Hypothalamus (tissue), 51 donors: ENCODE measurements around the gene FBXW8.
A peak's percentile ranks its signal among the peaks of the same experiment; 100 is the strongest.

ENCODE experiments used
- DNase-seq, 51 donors: peaks; one replicate each; lab custom pipeline; 2025; lab: John Stamatoyannopoulos, UW

The FBXW8 gene

DNA sequence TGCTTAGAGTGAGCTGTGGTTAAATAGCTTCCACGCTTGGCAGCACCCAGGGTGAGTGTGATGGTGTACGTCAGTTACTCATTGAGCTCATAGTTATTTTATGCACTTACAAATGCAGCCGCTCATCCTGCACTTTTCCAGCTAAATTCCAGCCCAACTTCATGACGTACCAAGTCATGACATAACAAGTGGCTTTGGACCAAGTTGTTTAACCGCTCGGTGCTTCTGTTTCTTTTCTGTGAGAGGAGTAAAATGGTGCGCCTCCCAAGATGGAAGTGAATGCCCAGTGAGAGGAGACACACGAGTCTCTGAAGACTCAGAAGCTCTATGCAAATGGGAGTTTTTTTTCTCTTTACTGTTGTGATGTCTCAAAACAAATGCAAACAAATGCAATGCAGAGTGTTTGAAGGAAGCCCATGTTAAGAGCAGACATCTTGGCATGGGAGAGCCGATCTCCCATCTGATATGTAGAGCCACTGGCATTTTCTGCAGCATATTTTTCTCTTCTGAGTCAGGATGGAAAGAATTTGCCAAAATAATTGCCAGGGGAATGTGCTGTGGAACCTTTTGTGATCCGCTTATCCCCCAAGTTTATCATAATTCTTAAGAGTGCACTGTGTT is 72.2 kb downstream of the FBXW8 start:
- DNase-seq, result no peak

DNA sequence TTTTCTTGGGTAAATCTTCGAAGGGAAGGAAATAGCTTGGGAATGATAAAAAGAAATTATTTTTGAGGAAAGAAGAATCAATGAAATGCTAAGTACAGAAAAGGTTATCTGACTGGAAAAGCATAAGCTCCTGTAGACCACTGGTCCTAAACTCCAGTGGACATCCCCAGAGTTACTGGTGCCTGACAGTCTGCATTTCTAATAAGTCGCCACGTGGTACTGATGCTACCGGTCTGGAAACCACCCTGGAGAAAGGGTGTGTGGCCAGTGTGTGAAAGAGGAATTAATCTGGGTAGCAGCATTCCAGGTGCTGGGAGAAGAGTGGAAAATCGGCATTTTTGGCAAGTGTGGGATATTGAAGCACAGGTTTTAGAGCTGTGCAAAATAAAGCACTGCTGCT is 73.3 kb downstream of the FBXW8 start:
- no peak for DNase-seq

DNA sequence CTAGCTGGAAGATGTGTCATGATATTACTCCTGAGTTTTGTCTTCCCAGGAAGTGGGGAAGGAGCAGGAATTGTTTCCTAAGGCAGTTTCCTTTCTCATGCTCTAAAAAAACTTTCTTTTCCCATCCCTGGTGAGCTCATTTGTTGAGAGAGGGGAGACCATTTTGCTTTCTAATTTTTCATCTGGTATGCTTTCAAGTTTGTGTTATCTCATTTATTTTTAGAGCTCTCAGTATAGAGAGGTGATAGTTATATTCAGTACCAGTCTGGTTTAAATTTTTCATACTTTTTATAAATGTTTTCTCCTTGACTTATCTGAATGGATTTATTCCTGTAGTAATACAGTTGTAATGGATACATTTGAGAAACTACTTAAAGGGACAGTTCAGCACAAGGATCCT is 79.6 kb downstream of the FBXW8 start:
- DNase-seq, result no peak

GRCh38 chr12:116990971-116991966 is 80.5 kb downstream of the FBXW8 start:
- no peak for DNase-seq

DNA sequence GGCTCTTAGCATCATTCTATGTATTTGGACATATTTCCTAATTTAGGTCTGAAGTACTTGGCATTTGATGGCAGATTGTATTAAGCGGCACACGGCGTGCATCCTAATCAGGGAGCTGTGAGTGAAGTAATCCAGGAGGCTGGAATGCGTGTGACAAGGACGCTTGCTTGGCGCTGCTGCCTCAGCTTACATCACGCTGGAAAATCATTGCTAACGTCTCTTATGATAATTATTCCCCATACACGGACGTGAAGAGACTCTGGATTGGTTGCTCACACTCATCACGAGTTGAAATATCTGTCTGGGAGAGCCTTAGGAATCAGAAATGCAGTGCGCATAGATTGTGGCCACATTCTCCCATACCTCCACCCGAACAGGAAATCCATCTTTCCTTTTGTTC is 85.3 kb downstream of the FBXW8 start:
- DNase-seq, result peak in 2 of 51 donors; percentile 11 to 17

DNA sequence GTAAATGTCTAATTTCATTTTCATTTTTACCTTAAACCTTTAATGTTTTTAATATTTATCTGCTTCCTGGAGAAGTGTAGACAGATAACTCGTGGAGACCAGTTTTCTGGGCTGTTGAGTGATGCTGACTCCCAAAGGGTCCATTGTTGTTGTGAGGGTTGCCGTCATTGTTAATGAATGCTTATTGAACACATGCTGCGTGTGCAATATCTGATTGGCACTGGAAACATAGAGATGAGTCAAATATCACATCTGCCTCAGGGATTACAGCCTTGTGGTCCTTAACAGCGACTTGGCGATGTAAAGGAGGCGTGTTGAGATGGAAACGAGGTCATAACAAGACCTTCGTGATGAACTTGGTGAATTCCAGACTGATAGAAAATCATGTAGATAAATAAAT is 85.9 kb downstream of the FBXW8 start:
- no peak for DNase-seq

DNA sequence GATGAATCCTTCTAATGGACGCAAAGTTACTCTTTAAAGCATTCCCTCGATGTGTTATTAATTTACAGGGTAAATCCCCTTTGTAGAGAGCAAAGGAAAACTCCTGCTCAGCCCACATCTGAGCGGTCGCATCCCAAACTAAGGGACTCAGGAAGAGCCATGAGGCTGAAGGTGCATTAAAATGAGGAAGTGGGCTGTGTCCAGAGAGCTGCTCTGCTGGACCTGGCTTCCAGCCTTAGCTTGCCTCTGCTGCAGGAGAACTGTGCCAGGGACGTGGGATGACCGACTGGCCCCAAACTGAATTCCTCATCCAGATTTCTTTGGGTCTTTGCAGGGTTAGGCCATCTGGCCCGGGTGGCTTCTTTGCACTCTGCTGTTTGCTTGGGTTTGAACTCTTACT is 88.3 kb downstream of the FBXW8 start:
- DNase-seq, result no peak

DNA sequence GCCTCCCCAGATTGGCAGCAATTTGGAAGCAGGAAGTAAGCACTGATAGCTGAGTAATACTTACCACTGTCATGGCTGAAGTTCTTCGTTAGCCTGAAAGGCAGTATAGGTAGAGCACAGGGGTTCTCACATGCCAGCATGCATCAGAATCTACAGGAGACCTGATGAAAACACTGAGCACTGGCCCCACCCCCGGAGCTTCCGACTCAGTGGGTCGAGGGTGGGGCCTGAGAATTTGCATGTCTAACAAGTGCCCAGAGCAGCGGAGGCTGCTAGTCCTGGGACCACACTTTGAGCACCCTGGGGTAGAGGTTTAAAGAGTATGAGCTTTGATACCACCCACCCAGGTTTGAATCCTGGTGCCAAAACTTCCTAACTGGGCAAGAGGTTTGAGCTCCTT is 89.6 kb downstream of the FBXW8 start:
- DNase-seq, result no peak

DNA sequence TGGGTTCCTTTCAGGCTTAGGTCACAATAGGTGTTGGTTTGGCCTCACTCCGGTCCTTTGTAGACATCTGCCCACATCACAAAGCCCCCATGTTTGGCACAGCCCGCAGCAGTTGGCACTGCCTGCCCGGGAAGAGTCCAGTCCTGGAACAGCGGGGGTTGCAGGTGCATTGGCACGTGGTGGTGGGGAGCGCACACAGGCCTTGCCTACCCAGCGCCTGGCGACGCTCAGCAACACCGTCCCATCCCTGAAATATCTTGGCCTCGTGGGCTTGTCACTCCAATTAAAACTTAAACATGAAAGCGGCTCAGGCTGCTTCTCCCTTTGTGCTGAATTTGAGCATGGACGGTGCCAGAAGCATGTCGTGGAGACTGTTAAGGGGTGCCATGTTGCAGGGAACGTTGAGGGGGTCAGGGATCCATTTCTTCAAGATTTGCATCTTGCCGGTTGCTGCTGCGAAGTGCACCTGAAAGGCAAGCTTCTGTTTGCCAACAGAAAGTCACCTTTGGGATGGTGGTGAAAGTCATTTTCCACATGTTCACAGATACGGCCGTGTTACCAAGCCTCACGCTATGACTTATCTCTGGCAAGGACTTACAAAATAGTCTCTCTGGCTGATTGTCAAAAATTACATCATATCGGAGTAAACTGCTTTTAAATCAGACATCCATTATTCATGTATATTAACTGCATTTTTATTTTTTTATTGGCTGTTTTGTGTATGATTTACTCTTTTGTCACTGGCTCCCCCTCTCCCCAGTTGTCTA is 91.5 kb downstream of the FBXW8 start:
- DNase-seq, result no peak

- DNase-seq, result no peak
Observed at GRCh38 chr12:117003883-117004404, 93.2 kb downstream of the FBXW8 start.

- DNase-seq, result no peak
Observed at GRCh38 chr12:117005417-117006046, 94.8 kb downstream of the FBXW8 start.

GRCh38 chr12:117006333-117006732 is 95.6 kb downstream of the FBXW8 start:
- no peak for DNase-seq

GRCh38 chr12:117007577-117007976 is 96.8 kb downstream of the FBXW8 start:
- no peak for DNase-seq

DNA sequence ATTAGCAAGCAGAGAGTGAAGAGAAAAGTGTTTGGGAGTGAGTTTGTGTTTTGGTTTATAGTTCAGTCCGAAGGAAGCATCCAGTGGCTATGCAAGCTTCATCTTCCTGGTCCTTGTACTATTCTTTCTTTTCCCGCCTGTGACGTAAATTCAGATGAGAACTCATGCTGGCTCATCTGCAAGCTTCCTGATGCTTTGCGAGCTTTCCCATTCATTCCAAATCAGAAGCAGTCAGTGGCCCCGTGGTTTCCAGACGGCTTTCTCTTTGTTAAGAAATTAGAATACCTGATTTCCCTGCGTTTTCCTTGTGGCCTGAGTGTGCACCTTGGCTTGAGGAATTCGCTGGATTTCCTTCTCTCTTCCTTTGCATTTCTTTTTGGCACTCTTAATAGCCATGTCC is 99.0 kb downstream of the FBXW8 start:
- no peak for DNase-seq

GRCh38 chr12:117010693-117011451 is 100.1 kb downstream of the FBXW8 start:
- DNase-seq, result no peak

DNA sequence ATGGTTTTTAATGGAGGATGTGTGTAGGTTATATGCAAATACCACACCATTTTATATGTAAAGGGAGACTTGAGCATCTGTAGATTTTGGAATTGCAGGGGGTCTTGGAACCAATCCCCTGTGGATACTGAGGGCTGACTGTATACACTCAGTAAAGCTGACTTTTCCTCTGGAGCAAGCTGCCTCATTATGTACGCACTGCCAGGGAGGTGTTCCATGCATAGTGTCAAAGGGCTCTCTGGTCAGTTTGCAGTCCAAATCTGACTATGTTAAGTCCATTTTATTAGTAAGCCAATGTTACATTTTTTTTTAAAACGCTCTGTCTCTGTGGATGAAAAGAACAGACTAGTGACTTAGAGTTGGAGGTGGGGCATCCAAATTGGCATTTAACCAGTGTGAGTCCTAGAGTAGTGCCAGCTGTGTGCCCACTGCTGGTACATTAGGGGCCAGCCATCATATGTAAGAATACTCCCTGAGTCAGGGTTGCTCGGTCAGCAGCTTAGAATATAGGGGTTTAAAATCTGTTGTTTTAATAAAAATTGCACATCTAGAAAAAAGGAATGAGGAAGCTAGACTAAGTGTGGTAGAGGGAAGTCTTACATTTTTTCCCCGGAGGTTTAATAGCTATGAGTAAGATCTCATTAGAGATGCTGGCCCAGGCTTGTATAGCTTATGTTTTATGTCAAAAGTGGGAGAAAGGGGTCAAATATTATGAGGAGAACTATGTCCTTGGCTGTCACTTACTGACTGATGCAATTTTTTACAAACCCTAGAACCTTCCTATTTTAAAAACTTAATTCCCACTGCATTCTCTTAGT is 101.4 kb downstream of the FBXW8 start:
- DNase-seq, result no peak

GRCh38 chr12:117013726-117014125 is 103.0 kb downstream of the FBXW8 start:
- no peak for DNase-seq

DNA sequence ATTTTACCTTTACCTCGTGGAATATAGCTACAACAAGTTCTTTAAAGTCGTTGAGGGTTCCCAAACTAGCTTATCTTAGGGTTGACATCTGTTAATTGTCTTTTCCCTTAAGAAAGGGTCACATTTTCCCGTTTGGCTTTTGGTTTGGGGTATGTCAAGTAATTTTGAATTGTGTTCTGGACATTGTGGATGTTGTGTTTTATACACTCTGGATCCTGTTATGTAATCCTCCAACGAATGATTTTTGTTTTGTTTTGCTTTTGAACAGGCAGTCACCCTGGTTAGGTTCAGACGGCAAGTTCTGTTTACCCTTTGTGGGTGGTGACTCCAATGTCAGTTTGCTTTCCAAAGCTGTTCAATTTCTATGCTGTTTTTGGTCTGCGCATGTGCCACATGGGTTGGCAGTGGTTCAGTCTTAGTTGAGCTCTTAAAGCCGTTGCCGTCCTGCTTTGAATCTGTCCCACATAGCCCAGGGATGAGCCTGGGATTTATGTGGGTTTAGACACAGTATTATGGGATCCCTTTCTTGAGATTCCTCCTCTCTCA is 103.7 kb downstream of the FBXW8 start:
- DNase-seq, result no peak

DNA sequence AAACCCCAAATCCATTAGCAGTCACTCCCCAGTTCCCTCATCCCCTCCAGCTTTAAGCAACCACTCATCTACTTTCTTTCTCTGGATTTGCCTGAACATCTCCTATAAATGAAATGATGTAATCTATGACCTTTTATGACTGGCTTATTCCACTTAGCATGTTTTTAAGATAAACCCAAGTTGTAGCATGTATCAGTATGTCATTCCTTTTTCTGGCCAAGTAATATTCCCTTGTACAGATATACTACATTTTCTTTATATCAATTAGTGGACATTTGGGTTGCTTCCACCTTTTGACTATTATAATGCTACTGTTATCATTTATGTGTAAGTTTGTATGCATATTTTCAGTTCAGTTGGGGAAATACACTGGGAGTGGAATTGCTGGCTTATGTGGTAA is 105.1 kb downstream of the FBXW8 start:
- DNase-seq, result no peak
